GM12878 (cell line): ENCODE measurements around the gene MGA. TPM values are rescaled to one million over a fixed set of nuclear protein-coding genes. Genes with fewer than 3 reads are reported as not detected.

Experiments
- ASH2L ChIP-seq: fragments of 300-600, 200-600 bp; sonication (generic); IDR thresholded peaks from 2 replicates; pipeline ENCODE4 v1.6.1; 2017; ENCODE audit warnings: low read depth, mild to moderate bottlenecking, borderline replicate concordance
- CHD2 ChIP-seq: IDR thresholded peaks from 2 replicates; pipeline ENCODE4 v1.6.1; 2011; ENCODE audit warnings: low read depth, low read length, improper control_type of control experiment, borderline replicate concordance
- E2F8 ChIP-seq: fragments of 450-650 bp; IDR thresholded peaks from 2 replicates; pipeline ENCODE4 v1.6.1; 2018; ENCODE audit warnings: mild to moderate bottlenecking, low read depth, moderate library complexity; ENCODE audit not compliant: partially characterized antibody
- EP300 ChIP-seq, 2 experiments: fragments of 150-350 bp in 1 of 2; IDR thresholded peaks; 2 replicates each; pipeline ENCODE4 v1.6.1; 2011 to 2012; ENCODE audit warnings: low read depth in 2 of 2, low read length in 2 of 2, borderline replicate concordance in 1 of 2, improper control_type of control experiment in 1 of 2, inconsistent platforms in 1 of 2; ENCODE audit not compliant: control insufficient read depth in 1 of 2
- JUNB ChIP-seq: IDR thresholded peaks from 2 replicates; pipeline ENCODE4 v1.6.1; 2016; ENCODE audit warnings: antibody characterized with exemption, mild to moderate bottlenecking
- MEF2A ChIP-seq: IDR thresholded peaks from 2 replicates; pipeline ENCODE4 v1.6.1; 2011; ENCODE audit warnings: low read depth, mild to moderate bottlenecking, low read length, moderate library complexity; ENCODE audit not compliant: insufficient read depth
- NR2C2 ChIP-seq: IDR thresholded peaks from 2 replicates; pipeline ENCODE4 v1.6.1; 2011; ENCODE audit warnings: borderline replicate concordance, low read depth; ENCODE audit not compliant: control insufficient read depth, insufficient read length
- PAX5 ChIP-seq: IDR thresholded peaks from 2 replicates; pipeline ENCODE4 v1.6.1; 2011; ENCODE audit warnings: low read depth, low read length, borderline replicate concordance
- PKNOX1 ChIP-seq: fragments of 450-650 bp; IDR thresholded peaks from 2 replicates; pipeline ENCODE4 v1.6.1; 2016; ENCODE audit warnings: mild to moderate bottlenecking
- POLR2AphosphoS5 ChIP-seq: IDR thresholded peaks from 2 replicates; pipeline ENCODE4 v1.6.1; 2011; ENCODE audit warnings: mild to moderate bottlenecking, low read length, inconsistent platforms
- SMAD1 ChIP-seq: fragments of 450-650 bp; IDR thresholded peaks from 2 replicates; pipeline ENCODE4 v1.6.1; 2018; ENCODE audit warnings: mild to moderate bottlenecking, low read depth; ENCODE audit not compliant: partially characterized antibody
- SREBF1 ChIP-seq: IDR thresholded peaks from 2 replicates; pipeline ENCODE4 v1.6.1; 2012; ENCODE audit warnings: mild to moderate bottlenecking, low read length
- YBX1 ChIP-seq: fragments of 450-650 bp; IDR thresholded peaks from 2 replicates; pipeline ENCODE4 v1.6.1; 2016; ENCODE audit warnings: antibody characterized with exemption
- ZBTB11 ChIP-seq: fragments of 450-650 bp; formaldehyde crosslinking; IDR thresholded peaks from 2 replicates; pipeline ENCODE4 v1.5.0; 2022; ENCODE audit warnings: mild to moderate bottlenecking, missing genetic modification characterization
- polyA plus RNA-seq, 11 experiments: library from polyadenylated mRNA; depleted of rRNA in 4 of 11; unstranded in 6 of 11; stranded (reverse) in 5 of 11; fragments of >200 nt; fragmentation: Nextera tagmentation in 4 of 11; fragmentation: Illumina TruSeq in 1 of 11; extraction: Ambion mirVana in 4 of 11; extraction: Trizol in 1 of 11; gene quantifications; 1 replicate in 1 of 11; 2 replicates in 10 of 11; pipeline versions ENCODE4 v1.2.1 to v1.2.3, GENCODE V29; 2011 to 2016; ENCODE audit warnings: inconsistent platforms in 2 of 11, missing spikeins in 2 of 11, low read depth in 1 of 11
- total RNA-seq, 4 experiments: library from RNA; depleted of rRNA in 3 of 4; stranded (reverse); fragments of >200 nt in 3 of 4; fragmentation: Illumina TruSeq in 1 of 4; extraction: Trizol in 1 of 4; gene quantifications; 2 replicates each; pipeline versions ENCODE4 v1.2.1 to v1.2.3, GENCODE V29; 2013 to 2021
- TF ChIP-seq, protein P1 (sequence below): IDR thresholded peaks from 2 replicates; pipeline ENCODE4 v1.6.1; 2011; ENCODE audit warnings: low read depth, low read length, improper control_type of control experiment, borderline replicate concordance
- TF ChIP-seq, protein P2 (sequence below): IDR thresholded peaks from 2 replicates; pipeline ENCODE4 v1.6.1; 2011; ENCODE audit warnings: borderline replicate concordance, low read depth, mild to moderate bottlenecking, moderate library complexity, low read length; ENCODE audit not compliant: insufficient read depth, poor library complexity, severe bottlenecking

MGA gene
- total and polyA plus RNA-seq, 10 of the 15 experiments (the other 5 are each of a cell fraction or from before 2014, with no cell fraction given): 2.6 to 29.6 (median 17.0) TPM

GRCh38 chr15:41774062-41774881 lies 114.1 kb downstream of the MGA start, which contains the start of gene MAPKBP1 (continued):
- no peak for TF ChIP-seq E2F8
- TF ChIP-seq NR2C2: no peak
- TF ChIP-seq EP300 (IDR thresholded peaks at IDR 0.05; ENCODE audit: borderline replicate concordance in 1 of 2, control insufficient read depth in 1 of 2, low read depth in 2 of 2, low read length in 2 of 2): no peak; a peak in 1 of 4 replicates
- TF ChIP-seq POLR2AphosphoS5: peak; percentile 28; the same call in 1 of the 2 replicates
- peak; percentile 60; the same call in 1 of the 2 replicates for TF ChIP-seq PAX5
- TF ChIP-seq MEF2A: no peak; the same call in 1 of the 2 replicates
- TF ChIP-seq, protein P1, sequence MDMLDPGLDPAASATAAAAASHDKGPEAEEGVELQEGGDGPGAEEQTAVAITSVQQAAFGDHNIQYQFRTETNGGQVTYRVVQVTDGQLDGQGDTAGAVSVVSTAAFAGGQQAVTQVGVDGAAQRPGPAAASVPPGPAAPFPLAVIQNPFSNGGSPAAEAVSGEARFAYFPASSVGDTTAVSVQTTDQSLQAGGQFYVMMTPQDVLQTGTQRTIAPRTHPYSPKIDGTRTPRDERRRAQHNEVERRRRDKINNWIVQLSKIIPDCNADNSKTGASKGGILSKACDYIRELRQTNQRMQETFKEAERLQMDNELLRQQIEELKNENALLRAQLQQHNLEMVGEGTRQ: no peak
- TF ChIP-seq JUNB: no peak
- peak; percentile 74 for TF ChIP-seq CHD2
- TF ChIP-seq ZBTB11 (CRISPR knock-in tag): no peak
- TF ChIP-seq SMAD1: no peak
- TF ChIP-seq SREBF1: no peak
- TF ChIP-seq ASH2L: no peak
- TF ChIP-seq PKNOX1: no peak; the same call in 1 of the 2 replicates
- TF ChIP-seq, protein P2, sequence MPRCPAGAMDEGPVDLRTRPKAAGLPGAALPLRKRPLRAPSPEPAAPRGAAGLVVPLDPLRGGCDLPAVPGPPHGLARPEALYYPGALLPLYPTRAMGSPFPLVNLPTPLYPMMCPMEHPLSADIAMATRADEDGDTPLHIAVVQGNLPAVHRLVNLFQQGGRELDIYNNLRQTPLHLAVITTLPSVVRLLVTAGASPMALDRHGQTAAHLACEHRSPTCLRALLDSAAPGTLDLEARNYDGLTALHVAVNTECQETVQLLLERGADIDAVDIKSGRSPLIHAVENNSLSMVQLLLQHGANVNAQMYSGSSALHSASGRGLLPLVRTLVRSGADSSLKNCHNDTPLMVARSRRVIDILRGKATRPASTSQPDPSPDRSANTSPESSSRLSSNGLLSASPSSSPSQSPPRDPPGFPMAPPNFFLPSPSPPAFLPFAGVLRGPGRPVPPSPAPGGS: peak; percentile 52
- TF ChIP-seq YBX1: no peak
